Measurements from ENCODE around the gene UNC13D. TPM values are rescaled to one million over a fixed set of nuclear protein-coding genes. Genes with fewer than 3 reads are reported as not detected.

Gene UNC13D
- total and polyA plus RNA-seq, 7 donors: 4.3 to 61.9 (median 10.2) TPM

- H3K4me3 ChIP-seq: peak overlapping the region in 3 of 4 donors; percentile 62 to 92 (median 80)
- H3K36me3 ChIP-seq: peaks cover 0 to 19% (median 12%) of the 10 kb centered on the region in 4 donors
- TF ChIP-seq POLR2A (IDR thresholded peaks at IDR 0.05): no peak
- no peak for TF ChIP-seq POLR2AphosphoS5 (IDR thresholded peaks at IDR 0.05)
- no peak for TF ChIP-seq EP300 (IDR thresholded peaks at IDR 0.05)
- TF ChIP-seq CTCF (IDR thresholded peaks at IDR 0.05): no peak
- intact Hi-C loops (cut with DNase I): loop anchor here (5.0 kb wide), 1 partner anchor 93 kb away; the partner anchor contains the start of gene UNK
- peak; percentile 88 for DNase-seq
- no peaks in the 10 kb centered on the region for H3K9me3 ChIP-seq
- peaks cover 5 to 69% (median 66%) of the 10 kb centered on the region in 4 donors for H3K4me1 ChIP-seq
- peak overlapping the region; percentile 95 to 98 (median 97) for H3K27ac ChIP-seq
- no peaks in the 10 kb centered on the region for H3K27me3 ChIP-seq
- WGBS, 2 donors: 45 to 60% methylated on average over 18 of the region's 18 CpGs
These were observed 31.2 kb upstream of the UNC13D start for GRCh38 chr17:75875182-75875939.

DNA sequence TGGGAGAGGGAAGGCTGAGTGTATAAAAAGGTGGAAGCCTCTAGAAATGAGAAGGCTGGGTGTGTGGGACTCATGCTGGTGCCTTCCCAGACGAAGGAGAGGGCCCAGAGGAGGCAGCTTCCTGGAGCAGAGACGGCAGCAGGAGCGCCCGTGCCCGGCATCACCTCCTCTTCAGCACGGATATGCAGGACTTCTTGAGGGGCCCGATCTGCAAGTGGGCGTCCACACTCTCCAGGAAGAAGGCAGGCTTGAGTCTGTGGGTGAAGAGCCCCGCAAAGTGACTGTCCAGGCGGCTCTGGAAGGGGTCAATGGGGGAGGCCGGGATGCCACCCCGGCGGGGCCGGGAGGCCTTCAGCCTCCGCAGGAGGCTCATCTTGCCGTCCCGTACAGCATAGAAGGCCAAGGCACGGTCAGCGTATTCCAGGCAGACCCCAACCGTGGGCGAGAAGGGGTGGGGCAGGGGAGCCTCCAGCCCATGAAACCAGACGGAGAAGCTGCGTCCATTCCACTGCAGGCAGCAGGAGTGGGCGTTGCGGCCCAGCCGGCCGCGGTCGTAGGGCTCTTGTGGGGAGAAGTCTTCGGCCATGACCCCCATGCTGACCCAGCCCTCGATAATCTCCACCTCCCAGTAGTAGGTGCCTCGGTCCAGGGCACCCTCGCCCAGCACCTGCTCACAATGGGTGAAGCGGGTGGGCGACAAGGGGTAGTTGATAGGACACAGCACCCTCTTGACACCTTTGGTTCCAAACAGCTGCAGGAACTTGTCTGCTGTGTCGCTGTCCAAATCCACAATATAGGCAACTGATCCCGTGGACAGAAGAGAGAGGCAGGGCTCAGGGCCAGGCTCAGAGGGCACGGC lies 30.3 kb upstream of the UNC13D start:
- Histone ChIP-seq H3K36me3 (peaks cover 0 to 19% (median 12%) of the 10 kb centered on the region in 4 donors), H3K27me3 (no peaks in the 10 kb centered on the region), H3K9me3 (no peaks in the 10 kb centered on the region), H3K4me1 (peaks cover 5 to 77% (median 74%) of the 10 kb centered on the region in 4 donors), H3K4me3 (peak overlapping the region in 2 of 4 donors; percentile 62 to 92), H3K27ac (peak overlapping the region; percentile 95 to 98 (median 97))
- TF ChIP-seq EP300 (IDR thresholded peaks at IDR 0.05) (no peak), CTCF (IDR thresholded peaks at IDR 0.05) (no peak), POLR2A (IDR thresholded peaks at IDR 0.05) (no peak)
- intact Hi-C loops (cut with DNase I): loop anchor here (5.0 kb wide), 1 partner anchor 92 kb away; the partner anchor contains the start of gene UNK
- no peak for DNase-seq
- WGBS, 2 donors: 92 to 93% methylated on average over 38 of the region's 38 CpGs

DNA sequence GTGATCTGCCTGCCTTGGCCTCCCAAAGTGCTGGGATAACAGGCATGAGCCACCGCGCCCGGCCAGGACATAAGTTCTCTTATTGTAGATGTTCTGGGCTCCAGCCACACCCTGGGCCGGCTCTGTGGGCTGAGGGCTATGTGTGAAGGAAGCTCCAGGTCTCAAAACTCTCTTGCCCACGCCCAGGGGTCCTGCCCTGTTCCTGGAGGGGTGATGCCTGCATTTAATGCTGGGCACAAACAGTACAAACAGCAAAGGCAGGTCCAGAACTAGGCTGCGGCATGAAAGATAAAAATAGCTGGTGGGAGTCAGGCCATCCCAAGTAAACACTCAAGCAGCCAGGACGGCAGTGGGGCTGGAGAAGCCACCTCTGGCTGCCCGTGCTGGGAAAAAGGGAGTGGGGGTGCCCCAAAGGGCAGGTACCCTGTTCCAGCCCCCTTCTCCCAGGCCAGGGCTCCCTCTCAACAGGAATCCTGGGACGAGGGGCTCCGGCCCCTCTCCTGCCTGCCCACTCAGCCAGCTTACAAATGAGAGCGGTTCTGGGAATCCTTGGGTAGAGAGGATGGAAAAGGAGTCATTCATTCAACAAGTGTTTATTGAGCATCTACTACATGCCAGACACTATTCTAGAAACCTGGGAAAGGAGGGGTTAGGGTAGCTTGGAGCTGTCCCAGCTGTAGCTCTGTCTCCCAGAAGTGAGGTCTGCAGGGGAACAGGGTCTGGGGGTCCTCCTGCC lies 29.6 kb upstream of the UNC13D start:
- peaks cover 0 to 19% (median 12%) of the 10 kb centered on the region in 4 donors for H3K36me3 ChIP-seq
- H3K4me1 ChIP-seq: peaks cover 5 to 81% (median 79%) of the 10 kb centered on the region in 4 donors
- intact Hi-C loops (cut with DNase I): no loop called here

More for the DNA sequence above, 29.6 kb upstream of the UNC13D start:
- no peaks in the 10 kb centered on the region for H3K9me3 ChIP-seq
- H3K27me3 ChIP-seq: no peaks in the 10 kb centered on the region
- no peak for DNase-seq
- peak overlapping the region in 1 of 4 donors; percentile 9 for H3K4me3 ChIP-seq
- 70 to 78% methylated on average over 11 of the region's 11 CpGs for WGBS, 2 donors
- H3K27ac ChIP-seq: peak overlapping the region; percentile 95 to 98 (median 97)
- TF ChIP-seq POLR2AphosphoS5 (IDR thresholded peaks at IDR 0.05) (peak in 2 of 4 donors; percentile 17 to 31), EP300 (IDR thresholded peaks at IDR 0.05) (no peak), POLR2A (IDR thresholded peaks at IDR 0.05) (no peak), CTCF (IDR thresholded peaks at IDR 0.05) (no peak)

Measured in sigmoid colon (tissue), 7 donors.